ENCODE measurements around the gene THAP4.

DNA sequence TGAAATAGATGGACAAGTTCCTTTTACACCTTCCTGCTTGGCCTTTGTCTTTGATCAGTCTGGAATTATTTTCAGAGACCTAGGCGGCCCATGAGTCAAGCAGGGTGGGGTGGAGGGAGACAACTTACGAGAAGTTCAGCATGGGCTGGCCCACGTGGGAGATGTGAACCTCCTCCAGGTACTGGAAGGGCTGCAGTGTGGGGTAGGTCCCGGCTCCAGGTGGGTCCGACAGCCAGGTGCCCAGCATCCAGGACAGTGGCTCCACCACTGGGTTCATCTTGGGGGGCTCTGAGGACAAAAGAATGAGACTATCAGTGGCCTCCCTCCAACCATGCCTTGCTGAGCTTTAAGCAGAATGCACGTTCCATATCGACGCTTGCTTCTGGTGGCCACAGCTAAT is 30.8 kb downstream of the THAP4 start:
- TF ChIP-seq, protein P1, sequence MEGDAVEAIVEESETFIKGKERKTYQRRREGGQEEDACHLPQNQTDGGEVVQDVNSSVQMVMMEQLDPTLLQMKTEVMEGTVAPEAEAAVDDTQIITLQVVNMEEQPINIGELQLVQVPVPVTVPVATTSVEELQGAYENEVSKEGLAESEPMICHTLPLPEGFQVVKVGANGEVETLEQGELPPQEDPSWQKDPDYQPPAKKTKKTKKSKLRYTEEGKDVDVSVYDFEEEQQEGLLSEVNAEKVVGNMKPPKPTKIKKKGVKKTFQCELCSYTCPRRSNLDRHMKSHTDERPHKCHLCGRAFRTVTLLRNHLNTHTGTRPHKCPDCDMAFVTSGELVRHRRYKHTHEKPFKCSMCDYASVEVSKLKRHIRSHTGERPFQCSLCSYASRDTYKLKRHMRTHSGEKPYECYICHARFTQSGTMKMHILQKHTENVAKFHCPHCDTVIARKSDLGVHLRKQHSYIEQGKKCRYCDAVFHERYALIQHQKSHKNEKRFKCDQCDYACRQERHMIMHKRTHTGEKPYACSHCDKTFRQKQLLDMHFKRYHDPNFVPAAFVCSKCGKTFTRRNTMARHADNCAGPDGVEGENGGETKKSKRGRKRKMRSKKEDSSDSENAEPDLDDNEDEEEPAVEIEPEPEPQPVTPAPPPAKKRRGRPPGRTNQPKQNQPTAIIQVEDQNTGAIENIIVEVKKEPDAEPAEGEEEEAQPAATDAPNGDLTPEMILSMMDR (IDR thresholded peaks at IDR 0.05; ENCODE audit: insufficient read depth, low read depth, low read length) = no peak
- no peak for TF ChIP-seq EZH2 (IDR thresholded peaks at IDR 0.05; ENCODE audit: insufficient read depth, low read length)
